ENCODE results near the gene SH3PXD2A.

- TF ChIP-seq MAX (IDR thresholded peaks at IDR 0.05; ENCODE audit: low read depth, low read length), result no peak
- no peak for TF ChIP-seq ZBED1 (IDR thresholded peaks at IDR 0.05; ENCODE audit: borderline replicate concordance)
- TF ChIP-seq ATF7 (IDR thresholded peaks at IDR 0.05; ENCODE audit: low read depth), result no peak
- TF ChIP-seq PML (IDR thresholded peaks at IDR 0.05; ENCODE audit: low read length), result no peak
- no peak for TF ChIP-seq MXI1 (IDR thresholded peaks at IDR 0.05; ENCODE audit: low read depth, low read length)
- no peak for TF ChIP-seq CREB1 (IDR thresholded peaks at IDR 0.05; ENCODE audit: low read depth)
- no peak for TF ChIP-seq POLR2AphosphoS5 (IDR thresholded peaks at IDR 0.05; ENCODE audit: low read length)
Observed at GRCh38 chr10:103643381-103643780, 212.0 kb downstream of the SH3PXD2A start.

All from GM12878 (cell line).